ENCODE results near the gene CLCN7. TPM values are rescaled to one million over a fixed set of nuclear protein-coding genes. Genes with fewer than 3 reads are reported as not detected.

Gene CLCN7
- polyA plus RNA-seq, 1 donor from 2014 or later, result 40.9 TPM

DNA sequence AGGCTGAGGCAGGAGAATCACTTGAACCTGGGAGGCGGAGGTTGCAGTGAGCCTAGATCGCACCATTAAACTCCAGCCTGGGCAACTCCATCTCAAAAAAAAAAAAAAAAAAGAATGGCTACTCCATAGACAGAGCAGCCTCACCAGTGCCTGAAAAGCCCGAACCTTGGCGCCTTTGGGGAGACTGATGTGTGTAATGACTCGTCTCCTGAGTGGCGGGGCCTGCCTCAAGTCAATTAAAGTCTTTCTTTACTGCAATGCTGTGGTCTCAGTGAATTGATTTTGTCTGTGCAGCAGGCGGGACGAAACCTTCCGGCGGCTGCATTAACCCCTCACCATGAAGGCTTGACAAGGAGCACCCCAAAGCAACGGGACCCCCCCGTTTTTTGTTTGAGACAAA is 50.8 kb downstream of the CLCN7 start:
- H3K4me3 ChIP-seq (ENCODE audit: low read length), result no peak overlapping the region
- no peak overlapping the region for H3K4me2 ChIP-seq (ENCODE audit: low read length)
- no peak for TF ChIP-seq EZH2 (IDR thresholded peaks at IDR 0.05; ENCODE audit: borderline replicate concordance, insufficient read depth, low read length, poor library complexity, severe bottlenecking)
- TF ChIP-seq REST (IDR thresholded peaks at IDR 0.05; ENCODE audit: borderline replicate concordance), result no peak
- no peak for TF ChIP-seq MXI1 (conservative IDR thresholded peaks at IDR 0.05; ENCODE audit: poor library complexity, severe bottlenecking)
- TF ChIP-seq SMC3 (conservative IDR thresholded peaks at IDR 0.05; ENCODE audit: poor library complexity), result no peak
- TF ChIP-seq EP300 (conservative IDR thresholded peaks at IDR 0.05; ENCODE audit: poor library complexity, severe bottlenecking), result no peak
- no peak for TF ChIP-seq TAF1 (IDR thresholded peaks at IDR 0.05; ENCODE audit: low read depth)
- TF ChIP-seq RAD21 (conservative IDR thresholded peaks at IDR 0.05), result no peak
- no peak for TF ChIP-seq CTCF (IDR thresholded peaks at IDR 0.05; ENCODE audit: poor library complexity, severe bottlenecking)
- TF ChIP-seq POLR2AphosphoS5 (IDR thresholded peaks at IDR 0.05), result no peak
- H3K79me2 ChIP-seq (replicated peaks; ENCODE audit: insufficient read depth, low read length), result peaks cover 12% of the 10 kb centered on the region
- no peak overlapping the region for H2AFZ ChIP-seq (ENCODE audit: low read depth, low read length)
- no peaks in the 10 kb centered on the region for H3K9me2 ChIP-seq (ENCODE audit: insufficient read depth, low read length)
- no peak overlapping the region for H3K27ac ChIP-seq (ENCODE audit: low read length)
- no peaks in the 10 kb centered on the region for H3F3A ChIP-seq (ENCODE audit: insufficient read depth, low read length, poor library complexity, severe bottlenecking)
- no peaks in the 10 kb centered on the region for H3K27me3 ChIP-seq (ENCODE audit: insufficient read depth, low read depth, low read length)
- H3K9ac ChIP-seq (ENCODE audit: low read length), result no peak overlapping the region
- no peaks in the 10 kb centered on the region for H3K36me3 ChIP-seq (ENCODE audit: insufficient read depth, low read length)
- no peaks in the 10 kb centered on the region for H3K9me3 ChIP-seq (ENCODE audit: low read length)
- H4K20me1 ChIP-seq (ENCODE audit: insufficient read depth), result no peaks in the 10 kb centered on the region

GRCh38 chr16:1422076-1422475 is 52.8 kb downstream of the CLCN7 start:
- no peak overlapping the region for H3K4me2 ChIP-seq (ENCODE audit: low read length)
- H3K79me2 ChIP-seq (replicated peaks; ENCODE audit: insufficient read depth, low read length), result peaks cover 21% of the 10 kb centered on the region
- no peaks in the 10 kb centered on the region for H4K20me1 ChIP-seq (ENCODE audit: insufficient read depth)
- TF ChIP-seq EZH2 (IDR thresholded peaks at IDR 0.05; ENCODE audit: borderline replicate concordance, insufficient read depth, low read length, poor library complexity, severe bottlenecking) (no peak), EP300 (conservative IDR thresholded peaks at IDR 0.05; ENCODE audit: poor library complexity, severe bottlenecking) (no peak), POLR2AphosphoS5 (IDR thresholded peaks at IDR 0.05) (no peak), REST (IDR thresholded peaks at IDR 0.05; ENCODE audit: borderline replicate concordance) (no peak), RAD21 (conservative IDR thresholded peaks at IDR 0.05) (no peak), MXI1 (conservative IDR thresholded peaks at IDR 0.05; ENCODE audit: poor library complexity, severe bottlenecking) (no peak), TAF1 (IDR thresholded peaks at IDR 0.05; ENCODE audit: low read depth) (no peak), SMC3 (conservative IDR thresholded peaks at IDR 0.05; ENCODE audit: poor library complexity) (no peak), CTCF (IDR thresholded peaks at IDR 0.05; ENCODE audit: poor library complexity, severe bottlenecking) (no peak)
- H3K27me3 ChIP-seq (ENCODE audit: insufficient read depth, low read depth, low read length), result no peaks in the 10 kb centered on the region
- no peak overlapping the region for H2AFZ ChIP-seq (ENCODE audit: low read depth, low read length)
- H3K9me2 ChIP-seq (ENCODE audit: insufficient read depth, low read length), result no peaks in the 10 kb centered on the region
- no peaks in the 10 kb centered on the region for H3F3A ChIP-seq (ENCODE audit: insufficient read depth, low read length, poor library complexity, severe bottlenecking)
- H3K36me3 ChIP-seq (ENCODE audit: insufficient read depth, low read length), result no peaks in the 10 kb centered on the region
- H3K9me3 ChIP-seq (ENCODE audit: low read length), result no peaks in the 10 kb centered on the region
- no peak overlapping the region for H3K27ac ChIP-seq (ENCODE audit: low read length)
- H3K9ac ChIP-seq (ENCODE audit: low read length), result no peak overlapping the region
- no peak overlapping the region for H3K4me3 ChIP-seq (ENCODE audit: low read length)
